OCI-LY7 (cell line): ENCODE measurements around the gene TMEM225B.

Experiments used
- EZH2phosphoT487 ChIP-seq: fragments of 200-600 bp; sonication (generic); IDR thresholded peaks from 2 replicates; pipeline ENCODE4 v1.6.1; 2018; ENCODE audit warnings: low read depth, borderline replicate concordance, mild to moderate bottlenecking, mixed run types, antibody characterized with exemption, low read length, moderate library complexity, mixed read lengths
- TF ChIP-seq, protein P1 (sequence below): fragments of 200-600 bp; sonication (generic); conservative IDR thresholded peaks from 2 replicates; pipeline ENCODE4 v1.5.1; 2014; ENCODE audit warnings: mild to moderate bottlenecking, antibody characterized with exemption, low read length, moderate library complexity, mixed read lengths

DNA sequence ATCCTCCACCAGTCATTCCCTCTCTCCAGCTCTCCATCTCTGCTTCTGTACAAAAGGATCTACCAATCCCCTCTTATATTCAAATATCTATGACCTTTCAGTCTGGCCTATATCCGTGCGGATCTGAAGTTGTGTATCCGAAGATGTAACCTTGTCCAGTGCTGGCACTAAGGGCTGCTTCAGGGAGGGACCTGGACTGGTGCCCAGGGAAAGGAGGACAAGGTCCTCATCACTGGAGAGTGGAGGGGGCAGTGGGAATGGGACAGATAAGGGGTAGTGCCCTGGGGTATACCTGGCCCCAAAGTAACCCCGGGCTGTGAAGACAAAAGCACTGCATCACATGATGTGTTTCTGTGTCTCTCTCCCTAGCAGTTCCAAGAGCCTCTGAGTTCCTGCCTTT, 1.8 kb downstream of the TMEM225B start:
- TF ChIP-seq, protein P1, sequence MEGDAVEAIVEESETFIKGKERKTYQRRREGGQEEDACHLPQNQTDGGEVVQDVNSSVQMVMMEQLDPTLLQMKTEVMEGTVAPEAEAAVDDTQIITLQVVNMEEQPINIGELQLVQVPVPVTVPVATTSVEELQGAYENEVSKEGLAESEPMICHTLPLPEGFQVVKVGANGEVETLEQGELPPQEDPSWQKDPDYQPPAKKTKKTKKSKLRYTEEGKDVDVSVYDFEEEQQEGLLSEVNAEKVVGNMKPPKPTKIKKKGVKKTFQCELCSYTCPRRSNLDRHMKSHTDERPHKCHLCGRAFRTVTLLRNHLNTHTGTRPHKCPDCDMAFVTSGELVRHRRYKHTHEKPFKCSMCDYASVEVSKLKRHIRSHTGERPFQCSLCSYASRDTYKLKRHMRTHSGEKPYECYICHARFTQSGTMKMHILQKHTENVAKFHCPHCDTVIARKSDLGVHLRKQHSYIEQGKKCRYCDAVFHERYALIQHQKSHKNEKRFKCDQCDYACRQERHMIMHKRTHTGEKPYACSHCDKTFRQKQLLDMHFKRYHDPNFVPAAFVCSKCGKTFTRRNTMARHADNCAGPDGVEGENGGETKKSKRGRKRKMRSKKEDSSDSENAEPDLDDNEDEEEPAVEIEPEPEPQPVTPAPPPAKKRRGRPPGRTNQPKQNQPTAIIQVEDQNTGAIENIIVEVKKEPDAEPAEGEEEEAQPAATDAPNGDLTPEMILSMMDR: no peak
- no peak for TF ChIP-seq EZH2phosphoT487
